HEK293 (cell line): ENCODE measurements around the gene IRGM.

ENCODE experiments used
- CTCF ChIA-PET: fragments of 350-600 bp; formaldehyde crosslinking; extraction: SDS; loops from one replicate; lab custom pipeline; 2021; ENCODE audit warnings: antibody characterized with exemption; lab: Yijun Ruan, JAX
- POLR2A ChIA-PET: fragments of 300-600 bp; formaldehyde crosslinking; extraction: SDS; loops from one replicate; lab custom pipeline; 2020; ENCODE audit warnings: antibody characterized with exemption, inconsistent platforms; lab: Yijun Ruan, JAX
- H3K27ac ChIP-seq: fragments of 200-500 bp; sonication (Bioruptor generic); 2 replicates; pipeline ENCODE4 v1.5.1; 2014; ENCODE audit warnings: low read depth, low read length, control low read depth, inconsistent platforms; ENCODE audit errors: extremely low read depth
- H3K36me3 ChIP-seq, 2 experiments: fragments of 200-500 bp in 1 of 2; sonication (Bioruptor generic) in 1 of 2; 1 replicate in 1 of 2; 2 replicates in 1 of 2; pipeline ENCODE4 v1.5.1; 2014 to 2017; ENCODE audit warnings: inconsistent platforms in 2 of 2, low read length in 2 of 2; ENCODE audit not compliant: control insufficient read depth in 2 of 2, insufficient read depth in 1 of 2
- H3K4me1 ChIP-seq: fragments of 200-500 bp; sonication (Bioruptor generic); 2 replicates; pipeline ENCODE4 v1.5.1; 2014; ENCODE audit warnings: mild to moderate bottlenecking, low read length, inconsistent platforms; ENCODE audit not compliant: control insufficient read depth, insufficient read depth
- H3K4me3 ChIP-seq: 2 replicates; pipeline ENCODE4 v1.5.1; 2011; ENCODE audit warnings: low read depth, mild to moderate bottlenecking, control low read depth, low read length, moderate library complexity
- H3K9me3 ChIP-seq: fragments of 200-500 bp; sonication (Bioruptor generic); 2 replicates; pipeline ENCODE4 v1.5.1; 2014; ENCODE audit warnings: low read depth, low read length, inconsistent platforms; ENCODE audit not compliant: control insufficient read depth, insufficient read depth
- TCF7L2 ChIP-seq: IDR thresholded peaks from 2 replicates; pipeline ENCODE4 v1.6.1; 2011; ENCODE audit warnings: low read depth, mild to moderate bottlenecking, inconsistent platforms, low read length, moderate library complexity, borderline replicate concordance
- ZNF121 ChIP-seq: fragments of 450-650 bp; formaldehyde crosslinking; IDR thresholded peaks from 2 replicates; pipeline ENCODE4 v1.5.1; 2016; ENCODE audit warnings: missing biosample characterization, missing genetic modification characterization
- ZNF169 ChIP-seq: fragments of 450-650 bp; formaldehyde crosslinking; IDR thresholded peaks from 2 replicates; pipeline ENCODE4 v1.5.1; 2016; ENCODE audit warnings: missing biosample characterization, missing genetic modification characterization
- ZNF510 ChIP-seq: fragments of 450-650 bp; formaldehyde crosslinking; IDR thresholded peaks from 2 replicates; pipeline ENCODE4 v1.5.1; 2018; ENCODE audit warnings: mild to moderate bottlenecking, missing genetic modification characterization, missing biosample characterization; ENCODE audit not compliant: insufficient replicate concordance
- ZNF549 ChIP-seq: fragments of 450-650 bp; IDR thresholded peaks from 2 replicates; pipeline ENCODE4 v1.5.1; 2018; ENCODE audit warnings: missing biosample characterization, missing genetic modification characterization, mild to moderate bottlenecking, inconsistent platforms, moderate library complexity
- ZNF560 ChIP-seq: fragments of 450-650 bp; formaldehyde crosslinking; IDR thresholded peaks from 2 replicates; pipeline ENCODE4 v1.5.1; 2017; ENCODE audit warnings: missing biosample characterization, missing genetic modification characterization, borderline replicate concordance
- TF ChIP-seq, protein P1 (sequence below): fragments of 450-650 bp; formaldehyde crosslinking; IDR thresholded peaks from 2 replicates; pipeline ENCODE4 v1.5.1; 2017; ENCODE audit warnings: missing biosample characterization, missing genetic modification characterization
- TF ChIP-seq, protein P2 (sequence below): fragments of 450-650 bp; formaldehyde crosslinking; IDR thresholded peaks from 2 replicates; pipeline ENCODE4 v1.5.1; 2016; ENCODE audit warnings: missing biosample characterization, missing genetic modification characterization, borderline replicate concordance
- TF ChIP-seq, protein P3 (sequence below): fragments of 450-650 bp; formaldehyde crosslinking; optimal IDR thresholded peaks from 2 replicates; pipeline ENCODE3; 2016; ENCODE audit warnings: missing biosample characterization, mild to moderate bottlenecking, missing genetic modification characterization
- TF ChIP-seq, protein P4 (sequence below): fragments of 450-650 bp; formaldehyde crosslinking; IDR thresholded peaks from 2 replicates; pipeline ENCODE4 v1.5.1; 2017; ENCODE audit warnings: missing biosample characterization, missing genetic modification characterization
- TF ChIP-seq, protein P5 (sequence below): fragments of 450-650 bp; formaldehyde crosslinking; IDR thresholded peaks from 2 replicates; pipeline ENCODE4 v1.5.1; 2016; ENCODE audit warnings: missing biosample characterization, missing genetic modification characterization, low read depth
- TF ChIP-seq, protein P6 (sequence below): fragments of 450-650 bp; formaldehyde crosslinking; IDR thresholded peaks from 2 replicates; pipeline ENCODE4 v1.5.1; 2016; ENCODE audit warnings: missing biosample characterization, missing genetic modification characterization
- TF ChIP-seq, protein P7 (sequence below): fragments of 450-650 bp; formaldehyde crosslinking; IDR thresholded peaks from 2 replicates; pipeline ENCODE4 v1.5.1; 2017; ENCODE audit warnings: missing biosample characterization, missing genetic modification characterization

Gene IRGM

DNA sequence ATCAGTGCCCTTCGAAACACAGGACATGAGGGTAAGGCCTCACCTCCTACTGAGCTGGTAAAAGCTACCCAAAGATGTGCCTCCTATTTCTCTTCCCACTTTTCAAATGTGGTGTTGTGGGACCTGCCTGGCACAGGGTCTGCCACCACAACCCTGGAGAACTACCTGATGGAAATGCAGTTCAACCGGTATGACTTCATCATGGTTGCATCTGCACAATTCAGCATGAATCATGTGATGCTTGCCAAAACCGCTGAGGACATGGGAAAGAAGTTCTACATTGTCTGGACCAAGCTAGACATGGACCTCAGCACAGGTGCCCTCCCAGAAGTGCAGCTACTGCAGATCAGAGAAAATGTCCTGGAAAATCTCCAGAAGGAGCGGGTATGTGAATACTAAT is 1.9 kb downstream of the IRGM start (continued):
- no peak for TF ChIP-seq ZNF169 (tag by site-specific recombination)
- TF ChIP-seq ZNF560: no peak
- TF ChIP-seq, protein P1, sequence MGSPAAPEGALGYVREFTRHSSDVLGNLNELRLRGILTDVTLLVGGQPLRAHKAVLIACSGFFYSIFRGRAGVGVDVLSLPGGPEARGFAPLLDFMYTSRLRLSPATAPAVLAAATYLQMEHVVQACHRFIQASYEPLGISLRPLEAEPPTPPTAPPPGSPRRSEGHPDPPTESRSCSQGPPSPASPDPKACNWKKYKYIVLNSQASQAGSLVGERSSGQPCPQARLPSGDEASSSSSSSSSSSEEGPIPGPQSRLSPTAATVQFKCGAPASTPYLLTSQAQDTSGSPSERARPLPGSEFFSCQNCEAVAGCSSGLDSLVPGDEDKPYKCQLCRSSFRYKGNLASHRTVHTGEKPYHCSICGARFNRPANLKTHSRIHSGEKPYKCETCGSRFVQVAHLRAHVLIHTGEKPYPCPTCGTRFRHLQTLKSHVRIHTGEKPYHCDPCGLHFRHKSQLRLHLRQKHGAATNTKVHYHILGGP: no peak
- TF ChIP-seq TCF7L2: no peak

DNA sequence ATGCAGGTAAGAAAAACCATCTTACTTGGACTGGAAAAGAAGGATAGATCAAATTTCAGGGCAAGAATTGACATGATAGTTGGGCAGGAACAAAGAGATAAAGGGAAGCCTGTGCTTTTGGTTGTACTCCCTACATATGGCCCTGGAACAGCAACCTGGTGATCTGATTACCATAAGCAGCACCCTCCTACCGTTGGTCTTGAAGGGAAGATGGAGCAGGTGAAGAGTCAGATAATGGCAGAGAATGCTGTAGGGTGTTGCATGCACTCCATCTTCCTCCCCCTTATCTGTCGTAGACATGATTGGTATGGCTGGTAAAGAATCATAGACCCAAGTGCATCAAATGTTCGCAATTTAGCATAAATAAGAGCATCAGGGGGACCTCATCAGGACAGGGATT is 4.7 kb downstream of the IRGM start:
- Histone ChIP-seq H3K36me3 (no peaks in the 10 kb centered on the region), H3K27ac (no peak overlapping the region), H3K4me3 (no peak overlapping the region), H3K4me1 (no peaks in the 10 kb centered on the region), H3K9me3 (no peaks in the 10 kb centered on the region)
- POLR2A ChIA-PET: no interaction called here
- TF ChIP-seq, protein P2, sequence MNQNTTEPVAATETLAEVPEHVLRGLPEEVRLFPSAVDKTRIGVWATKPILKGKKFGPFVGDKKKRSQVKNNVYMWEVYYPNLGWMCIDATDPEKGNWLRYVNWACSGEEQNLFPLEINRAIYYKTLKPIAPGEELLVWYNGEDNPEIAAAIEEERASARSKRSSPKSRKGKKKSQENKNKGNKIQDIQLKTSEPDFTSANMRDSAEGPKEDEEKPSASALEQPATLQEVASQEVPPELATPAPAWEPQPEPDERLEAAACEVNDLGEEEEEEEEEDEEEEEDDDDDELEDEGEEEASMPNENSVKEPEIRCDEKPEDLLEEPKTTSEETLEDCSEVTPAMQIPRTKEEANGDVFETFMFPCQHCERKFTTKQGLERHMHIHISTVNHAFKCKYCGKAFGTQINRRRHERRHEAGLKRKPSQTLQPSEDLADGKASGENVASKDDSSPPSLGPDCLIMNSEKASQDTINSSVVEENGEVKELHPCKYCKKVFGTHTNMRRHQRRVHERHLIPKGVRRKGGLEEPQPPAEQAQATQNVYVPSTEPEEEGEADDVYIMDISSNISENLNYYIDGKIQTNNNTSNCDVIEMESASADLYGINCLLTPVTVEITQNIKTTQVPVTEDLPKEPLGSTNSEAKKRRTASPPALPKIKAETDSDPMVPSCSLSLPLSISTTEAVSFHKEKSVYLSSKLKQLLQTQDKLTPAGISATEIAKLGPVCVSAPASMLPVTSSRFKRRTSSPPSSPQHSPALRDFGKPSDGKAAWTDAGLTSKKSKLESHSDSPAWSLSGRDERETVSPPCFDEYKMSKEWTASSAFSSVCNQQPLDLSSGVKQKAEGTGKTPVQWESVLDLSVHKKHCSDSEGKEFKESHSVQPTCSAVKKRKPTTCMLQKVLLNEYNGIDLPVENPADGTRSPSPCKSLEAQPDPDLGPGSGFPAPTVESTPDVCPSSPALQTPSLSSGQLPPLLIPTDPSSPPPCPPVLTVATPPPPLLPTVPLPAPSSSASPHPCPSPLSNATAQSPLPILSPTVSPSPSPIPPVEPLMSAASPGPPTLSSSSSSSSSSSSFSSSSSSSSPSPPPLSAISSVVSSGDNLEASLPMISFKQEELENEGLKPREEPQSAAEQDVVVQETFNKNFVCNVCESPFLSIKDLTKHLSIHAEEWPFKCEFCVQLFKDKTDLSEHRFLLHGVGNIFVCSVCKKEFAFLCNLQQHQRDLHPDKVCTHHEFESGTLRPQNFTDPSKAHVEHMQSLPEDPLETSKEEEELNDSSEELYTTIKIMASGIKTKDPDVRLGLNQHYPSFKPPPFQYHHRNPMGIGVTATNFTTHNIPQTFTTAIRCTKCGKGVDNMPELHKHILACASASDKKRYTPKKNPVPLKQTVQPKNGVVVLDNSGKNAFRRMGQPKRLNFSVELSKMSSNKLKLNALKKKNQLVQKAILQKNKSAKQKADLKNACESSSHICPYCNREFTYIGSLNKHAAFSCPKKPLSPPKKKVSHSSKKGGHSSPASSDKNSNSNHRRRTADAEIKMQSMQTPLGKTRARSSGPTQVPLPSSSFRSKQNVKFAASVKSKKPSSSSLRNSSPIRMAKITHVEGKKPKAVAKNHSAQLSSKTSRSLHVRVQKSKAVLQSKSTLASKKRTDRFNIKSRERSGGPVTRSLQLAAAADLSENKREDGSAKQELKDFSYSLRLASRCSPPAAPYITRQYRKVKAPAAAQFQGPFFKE (tag by site-specific recombination): no peak
- TF ChIP-seq, protein P3, sequence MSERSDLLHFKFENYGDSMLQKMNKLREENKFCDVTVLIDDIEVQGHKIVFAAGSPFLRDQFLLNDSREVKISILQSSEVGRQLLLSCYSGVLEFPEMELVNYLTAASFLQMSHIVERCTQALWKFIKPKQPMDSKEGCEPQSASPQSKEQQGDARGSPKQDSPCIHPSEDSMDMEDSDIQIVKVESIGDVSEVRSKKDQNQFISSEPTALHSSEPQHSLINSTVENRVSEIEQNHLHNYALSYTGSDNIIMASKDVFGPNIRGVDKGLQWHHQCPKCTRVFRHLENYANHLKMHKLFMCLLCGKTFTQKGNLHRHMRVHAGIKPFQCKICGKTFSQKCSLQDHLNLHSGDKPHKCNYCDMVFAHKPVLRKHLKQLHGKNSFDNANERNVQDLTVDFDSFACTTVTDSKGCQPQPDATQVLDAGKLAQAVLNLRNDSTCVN (tag by site-specific recombination): no peak
- TF ChIP-seq, protein P4, sequence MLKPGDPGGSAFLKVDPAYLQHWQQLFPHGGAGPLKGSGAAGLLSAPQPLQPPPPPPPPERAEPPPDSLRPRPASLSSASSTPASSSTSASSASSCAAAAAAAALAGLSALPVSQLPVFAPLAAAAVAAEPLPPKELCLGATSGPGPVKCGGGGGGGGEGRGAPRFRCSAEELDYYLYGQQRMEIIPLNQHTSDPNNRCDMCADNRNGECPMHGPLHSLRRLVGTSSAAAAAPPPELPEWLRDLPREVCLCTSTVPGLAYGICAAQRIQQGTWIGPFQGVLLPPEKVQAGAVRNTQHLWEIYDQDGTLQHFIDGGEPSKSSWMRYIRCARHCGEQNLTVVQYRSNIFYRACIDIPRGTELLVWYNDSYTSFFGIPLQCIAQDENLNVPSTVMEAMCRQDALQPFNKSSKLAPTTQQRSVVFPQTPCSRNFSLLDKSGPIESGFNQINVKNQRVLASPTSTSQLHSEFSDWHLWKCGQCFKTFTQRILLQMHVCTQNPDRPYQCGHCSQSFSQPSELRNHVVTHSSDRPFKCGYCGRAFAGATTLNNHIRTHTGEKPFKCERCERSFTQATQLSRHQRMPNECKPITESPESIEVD (tag by site-specific recombination): no peak
- CTCF ChIA-PET: interaction anchor here (0.8 to 1.3 kb wide), 3 partner anchors 49 to 392 kb away, joined by 3 to 4 read pairs (median 3); no protein-coding TSS in a partner anchor

DNA sequence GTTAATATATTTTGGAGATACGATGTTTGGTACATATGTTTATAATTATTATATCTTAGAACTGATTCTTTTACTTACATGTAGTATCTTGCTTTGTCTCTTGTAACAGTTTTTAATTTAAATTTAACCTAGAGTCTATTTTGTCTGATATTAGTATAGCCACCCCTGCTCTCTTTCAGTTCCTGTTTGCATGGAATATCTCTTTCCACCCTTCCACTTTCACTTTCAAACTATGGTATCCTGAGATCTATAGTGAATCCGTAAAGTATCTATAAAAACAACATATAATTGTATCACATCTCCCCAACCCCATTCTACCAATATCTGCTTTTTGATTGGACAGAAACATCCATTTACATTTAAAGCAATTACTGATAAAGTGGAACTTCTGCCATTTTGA is 7.2 kb downstream of the IRGM start:
- POLR2A ChIA-PET: no interaction called here
- no peaks in the 10 kb centered on the region for H3K4me1 ChIP-seq
- H3K4me3 ChIP-seq: no peak overlapping the region
- no peak overlapping the region for H3K27ac ChIP-seq
- no peaks in the 10 kb centered on the region for H3K36me3 ChIP-seq
- H3K9me3 ChIP-seq: no peaks in the 10 kb centered on the region
- TF ChIP-seq ZNF549: no peak
- TF ChIP-seq ZNF510: no peak
- TF ChIP-seq, protein P5, sequence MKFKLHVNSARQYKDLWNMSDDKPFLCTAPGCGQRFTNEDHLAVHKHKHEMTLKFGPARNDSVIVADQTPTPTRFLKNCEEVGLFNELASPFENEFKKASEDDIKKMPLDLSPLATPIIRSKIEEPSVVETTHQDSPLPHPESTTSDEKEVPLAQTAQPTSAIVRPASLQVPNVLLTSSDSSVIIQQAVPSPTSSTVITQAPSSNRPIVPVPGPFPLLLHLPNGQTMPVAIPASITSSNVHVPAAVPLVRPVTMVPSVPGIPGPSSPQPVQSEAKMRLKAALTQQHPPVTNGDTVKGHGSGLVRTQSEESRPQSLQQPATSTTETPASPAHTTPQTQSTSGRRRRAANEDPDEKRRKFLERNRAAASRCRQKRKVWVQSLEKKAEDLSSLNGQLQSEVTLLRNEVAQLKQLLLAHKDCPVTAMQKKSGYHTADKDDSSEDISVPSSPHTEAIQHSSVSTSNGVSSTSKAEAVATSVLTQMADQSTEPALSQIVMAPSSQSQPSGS (tag by site-specific recombination): no peak
- TF ChIP-seq, protein P3 (tag by site-specific recombination): no peak
- TF ChIP-seq, protein P6, sequence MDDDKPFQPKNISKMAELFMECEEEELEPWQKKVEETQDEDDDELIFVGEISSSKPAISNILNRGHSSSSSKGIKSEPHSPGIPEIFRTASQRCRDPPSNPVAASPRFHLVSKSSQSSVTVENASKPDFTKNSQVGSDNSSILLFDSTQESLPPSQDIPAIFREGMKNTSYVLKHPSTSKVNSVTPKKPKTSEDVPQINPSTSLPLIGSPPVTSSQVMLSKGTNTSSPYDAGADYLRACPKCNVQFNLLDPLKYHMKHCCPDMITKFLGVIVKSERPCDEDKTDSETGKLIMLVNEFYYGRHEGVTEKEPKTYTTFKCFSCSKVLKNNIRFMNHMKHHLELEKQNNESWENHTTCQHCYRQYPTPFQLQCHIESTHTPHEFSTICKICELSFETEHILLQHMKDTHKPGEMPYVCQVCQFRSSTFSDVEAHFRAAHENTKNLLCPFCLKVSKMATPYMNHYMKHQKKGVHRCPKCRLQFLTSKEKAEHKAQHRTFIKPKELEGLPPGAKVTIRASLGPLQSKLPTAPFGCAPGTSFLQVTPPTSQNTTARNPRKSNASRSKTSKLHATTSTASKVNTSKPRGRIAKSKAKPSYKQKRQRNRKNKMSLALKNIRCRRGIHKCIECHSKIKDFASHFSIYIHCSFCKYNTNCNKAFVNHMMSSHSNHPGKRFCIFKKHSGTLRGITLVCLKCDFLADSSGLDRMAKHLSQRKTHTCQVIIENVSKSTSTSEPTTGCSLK (tag by site-specific recombination): no peak
- no peak for TF ChIP-seq ZNF121 (tag by site-specific recombination)
- TF ChIP-seq, protein P7, sequence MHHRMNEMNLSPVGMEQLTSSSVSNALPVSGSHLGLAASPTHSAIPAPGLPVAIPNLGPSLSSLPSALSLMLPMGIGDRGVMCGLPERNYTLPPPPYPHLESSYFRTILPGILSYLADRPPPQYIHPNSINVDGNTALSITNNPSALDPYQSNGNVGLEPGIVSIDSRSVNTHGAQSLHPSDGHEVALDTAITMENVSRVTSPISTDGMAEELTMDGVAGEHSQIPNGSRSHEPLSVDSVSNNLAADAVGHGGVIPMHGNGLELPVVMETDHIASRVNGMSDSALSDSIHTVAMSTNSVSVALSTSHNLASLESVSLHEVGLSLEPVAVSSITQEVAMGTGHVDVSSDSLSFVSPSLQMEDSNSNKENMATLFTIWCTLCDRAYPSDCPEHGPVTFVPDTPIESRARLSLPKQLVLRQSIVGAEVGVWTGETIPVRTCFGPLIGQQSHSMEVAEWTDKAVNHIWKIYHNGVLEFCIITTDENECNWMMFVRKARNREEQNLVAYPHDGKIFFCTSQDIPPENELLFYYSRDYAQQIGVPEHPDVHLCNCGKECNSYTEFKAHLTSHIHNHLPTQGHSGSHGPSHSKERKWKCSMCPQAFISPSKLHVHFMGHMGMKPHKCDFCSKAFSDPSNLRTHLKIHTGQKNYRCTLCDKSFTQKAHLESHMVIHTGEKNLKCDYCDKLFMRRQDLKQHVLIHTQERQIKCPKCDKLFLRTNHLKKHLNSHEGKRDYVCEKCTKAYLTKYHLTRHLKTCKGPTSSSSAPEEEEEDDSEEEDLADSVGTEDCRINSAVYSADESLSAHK (tag by site-specific recombination): no peak
- CTCF ChIA-PET: interaction anchor here (0.6 kb wide), 1 partner anchor 275 kb away, joined by 3 read pairs; no protein-coding TSS in a partner anchor
